Liver (tissue), 9 donors: ENCODE data around the gene ATP11B. TPM values are rescaled to one million over a fixed set of nuclear protein-coding genes. Genes with fewer than 3 reads are reported as not detected.

Source experiments
- DNase-seq: peaks from one replicate; pipeline ENCODE4 v3.0.0-alpha.2; 2017; ENCODE audit warnings: low spot score
- H3K27ac ChIP-seq, 2 donors: one replicate each; pipeline ENCODE4 v1.7.0; 2013; ENCODE audit warnings: inconsistent platforms in 2 of 2, low read length in 2 of 2, control low read depth in 1 of 2, low read depth in 1 of 2, mild to moderate bottlenecking in 1 of 2
- H3K27me3 ChIP-seq, 4 donors: one replicate each; pipeline versions ENCODE4 v1.6.1 to v1.7.0; 2013; ENCODE audit warnings: low read length in 3 of 4, inconsistent platforms in 1 of 4, mild to moderate bottlenecking in 1 of 4, moderate library complexity in 1 of 4; ENCODE audit not compliant: control insufficient read depth in 4 of 4, insufficient read depth in 4 of 4
- H3K36me3 ChIP-seq, 4 donors: one replicate each; pipeline versions ENCODE4 v1.6.1 to v1.7.0; 2013; ENCODE audit warnings: low read length in 3 of 4, mild to moderate bottlenecking in 3 of 4, low read depth in 1 of 4, moderate library complexity in 1 of 4; ENCODE audit not compliant: control insufficient read depth in 4 of 4, insufficient read depth in 3 of 4
- H3K4me1 ChIP-seq, 4 donors: one replicate each; pipeline versions ENCODE4 v1.6.1 to v1.7.0; 2013; ENCODE audit warnings: low read length in 3 of 4, mild to moderate bottlenecking in 3 of 4, moderate library complexity in 1 of 4; ENCODE audit not compliant: control insufficient read depth in 4 of 4, insufficient read depth in 4 of 4
- H3K4me3 ChIP-seq, 3 donors: one replicate each; pipeline versions ENCODE4 v1.6.1 to v1.7.0; 2013; ENCODE audit warnings: low read length in 3 of 3, control low read depth in 1 of 3, low read depth in 1 of 3, mild to moderate bottlenecking in 1 of 3
- H3K9ac ChIP-seq, 2 donors: one replicate each; pipeline ENCODE4 v1.7.0; 2013; ENCODE audit warnings: low read length in 2 of 2, mild to moderate bottlenecking in 2 of 2, moderate library complexity in 2 of 2, control low read depth in 1 of 2, low read depth in 1 of 2
- H3K9me3 ChIP-seq, 4 donors: one replicate each; pipeline versions ENCODE4 v1.6.1 to v1.7.0; 2013; ENCODE audit warnings: low read length in 3 of 4; ENCODE audit not compliant: control insufficient read depth in 4 of 4
- ATF3 ChIP-seq: IDR thresholded peaks from 2 replicates; pipeline ENCODE4 v1.6.1; 2016; ENCODE audit warnings: antibody characterized with exemption
- CTCF ChIP-seq: fragments of 150-350 bp; IDR thresholded peaks from 2 replicates; pipeline ENCODE4 v1.5.1; 2017; ENCODE audit warnings: improper control_type of control experiment, low read depth, low read length; ENCODE audit not compliant: missing input control
- EGR1 ChIP-seq, 2 donors: IDR thresholded peaks; 2 replicates each; pipeline ENCODE4 v1.6.1; 2016 to 2018; ENCODE audit warnings: antibody characterized with exemption in 2 of 2, low read depth in 2 of 2
- FOXA2 ChIP-seq: IDR thresholded peaks from 2 replicates; pipeline ENCODE4 v1.6.1; 2016; ENCODE audit warnings: antibody characterized with exemption
- GABPA ChIP-seq, 2 donors: IDR thresholded peaks in 1 of 2; conservative IDR thresholded peaks in 1 of 2; 2 replicates each; pipeline ENCODE4 v1.6.1; 2016; ENCODE audit warnings: antibody characterized with exemption in 2 of 2, mild to moderate bottlenecking in 1 of 2, moderate library complexity in 1 of 2
- HNF4A ChIP-seq, 2 donors: conservative IDR thresholded peaks; 2 replicates each; pipeline ENCODE4 v1.6.1; 2016; ENCODE audit warnings: antibody characterized with exemption in 2 of 2, mild to moderate bottlenecking in 2 of 2
- HNF4G ChIP-seq: IDR thresholded peaks from 2 replicates; pipeline ENCODE4 v1.6.1; 2016; ENCODE audit warnings: antibody characterized with exemption
- MAX ChIP-seq: IDR thresholded peaks from 2 replicates; pipeline ENCODE4 v1.6.1; 2016; ENCODE audit warnings: antibody characterized with exemption
- NR2F2 ChIP-seq: IDR thresholded peaks from 2 replicates; pipeline ENCODE4 v1.6.1; 2016; ENCODE audit warnings: antibody characterized with exemption
- RAD21 ChIP-seq, 2 donors: IDR thresholded peaks; 2 replicates each; pipeline ENCODE4 v1.6.1; 2016; ENCODE audit warnings: antibody characterized with exemption in 2 of 2, mild to moderate bottlenecking in 2 of 2
- REST ChIP-seq: IDR thresholded peaks from 2 replicates; pipeline ENCODE4 v1.6.1; 2016; ENCODE audit warnings: antibody characterized with exemption, mild to moderate bottlenecking
- RXRA ChIP-seq, 2 donors: IDR thresholded peaks; 2 replicates each; pipeline ENCODE4 v1.6.1; 2017 to 2018; ENCODE audit warnings: antibody characterized with exemption in 2 of 2, mild to moderate bottlenecking in 1 of 2
- SP1 ChIP-seq: IDR thresholded peaks from 2 replicates; pipeline ENCODE4 v1.6.1; 2018; ENCODE audit warnings: antibody characterized with exemption, mild to moderate bottlenecking
- TAF1 ChIP-seq: conservative IDR thresholded peaks from 2 replicates; pipeline ENCODE4 v1.6.1; 2016; ENCODE audit warnings: antibody characterized with exemption, mild to moderate bottlenecking
- YY1 ChIP-seq: IDR thresholded peaks from 2 replicates; pipeline ENCODE4 v1.6.1; 2016; ENCODE audit warnings: antibody characterized with exemption, mild to moderate bottlenecking
- ZBTB33 ChIP-seq: IDR thresholded peaks from 2 replicates; pipeline ENCODE4 v1.6.1; 2016; ENCODE audit warnings: antibody characterized with exemption
- WGBS: extraction: QIAGEN DNeasy Blood & Tissue Kit; methylation state at CpG from one replicate; pipeline ENCODE4 v1.1.7; 2013; 5-methylcytosine and 5-hydroxymethylcytosine counted together
- polyA plus RNA-seq, 2 donors: library from polyadenylated mRNA; stranded (reverse) in 1 of 2; unstranded in 1 of 2; fragments of 200-250 nt in 1 of 2; fragments of >200 nt in 1 of 2; fragmentation: Nextera tagmentation in 1 of 2; extraction: Ambion mirVana in 1 of 2; gene quantifications; one replicate each; pipeline versions ENCODE4 v1.2.1 to v1.2.3, GENCODE V29; 2013 to 2015
- total RNA-seq, 2 donors: library from RNA; depleted of rRNA; stranded (reverse); fragments of >200 nt; gene quantifications; one replicate each; pipeline ENCODE4 v1.2.3, GENCODE V29; 2014
- donor health status: healthy.
- donor health status: healthy.
- donor health status: healthy.
- donor health status: healthy.
- donor health status: healthy.

The ATP11B gene
- total and polyA plus RNA-seq, 4 donors, result 5.9 to 49.6 (median 19.0) TPM

- DNase-seq, result no peak
- Histone ChIP-seq H3K27me3 (no peaks in the 10 kb centered on the region), H3K4me1 (peaks cover 5 to 14% (median 6%) of the 10 kb centered on the region in 4 donors), H3K27ac (no peak overlapping the region), H3K36me3 (no peaks in the 10 kb centered on the region), H3K4me3 (no peak overlapping the region), H3K9ac (no peak overlapping the region), H3K9me3 (no peaks in the 10 kb centered on the region)
- 93% methylated on average over 5 of the region's 5 CpGs for whole genome bisulfite sequencing
- TF ChIP-seq SP1 (no peak), REST (no peak), GABPA (IDR thresholded peaks at IDR 0.05 in 1 of 2, conservative IDR thresholded peaks at IDR 0.05 in 1 of 2) (no peak), NR2F2 (no peak), RXRA (IDR thresholded peaks at IDR 0.05) (no peak), RAD21 (IDR thresholded peaks at IDR 0.05) (no peak)
These were observed 126.6 kb downstream of the ATP11B start for GRCh38 chr3:182919866-182920357.

GRCh38 chr3:182920515-182921084 lies 127.3 kb downstream of the ATP11B start:
- TF ChIP-seq MAX (no peak), RAD21 (IDR thresholded peaks at IDR 0.05) (no peak), REST (no peak), FOXA2 (no peak), SP1 (no peak), RXRA (IDR thresholded peaks at IDR 0.05) (no peak), ATF3 (no peak), HNF4A (conservative IDR thresholded peaks at IDR 0.05) (no peak), CTCF (no peak), YY1 (no peak), GABPA (IDR thresholded peaks at IDR 0.05 in 1 of 2, conservative IDR thresholded peaks at IDR 0.05 in 1 of 2) (no peak), NR2F2 (no peak), EGR1 (IDR thresholded peaks at IDR 0.05; ENCODE audit: low read depth in 2 of 2) (no peak), TAF1 (no peak), HNF4G (no peak), ZBTB33 (no peak)
- Histone ChIP-seq H3K36me3 (no peaks in the 10 kb centered on the region), H3K4me1 (peaks cover 5 to 14% (median 6%) of the 10 kb centered on the region in 4 donors), H3K4me3 (no peak overlapping the region), H3K9ac (no peak overlapping the region), H3K9me3 (no peaks in the 10 kb centered on the region), H3K27ac (no peak overlapping the region), H3K27me3 (no peaks in the 10 kb centered on the region)
- 69% methylated on average over 9 of the region's 9 CpGs for WGBS
- peak; percentile 81 for DNase-seq
